HS-27A (cell line): ENCODE results near the gene TMEM212.

ENCODE experiments used
- DNase-seq: peaks from one replicate; pipeline ENCODE4 v3.0.0-alpha.2; 2012; ENCODE audit warnings: low read depth, missing footprints

Gene TMEM212

GRCh38 chr3:171842864-171843518 lies at the start of gene TMEM212:
Gene TMEM212 (plus strand): TSS chr3:171843349. CDS start chr3:171843384, 35 bp downstream.
- no peak for DNase-seq

GRCh38 chr3:171796625-171797264 lies 46.4 kb upstream of the TMEM212 start:
- no peak for DNase-seq

GRCh38 chr3:171797265-171797679 lies 45.9 kb upstream of the TMEM212 start:
- DNase-seq = no peak

- DNase-seq = no peak
These were observed 45.3 kb upstream of the TMEM212 start for GRCh38 chr3:171797873-171798272.

DNA sequence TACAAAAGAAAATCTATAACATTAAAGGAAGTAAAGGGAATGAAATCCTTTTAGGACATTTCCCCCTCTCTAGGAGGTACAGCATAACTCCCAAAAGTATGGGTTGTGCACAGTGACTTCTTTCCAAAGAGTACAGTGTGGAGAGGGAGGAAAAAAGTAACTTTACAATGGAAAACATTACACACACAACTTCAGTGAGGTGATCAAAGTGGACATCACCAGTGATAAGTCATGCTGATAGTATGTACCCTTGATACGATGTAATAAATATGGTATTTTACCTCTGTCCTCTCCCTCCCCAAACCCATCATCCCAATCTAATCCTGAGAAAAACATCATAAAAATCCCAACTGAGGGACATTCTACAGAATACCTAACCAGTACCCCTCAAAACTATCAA lies 43.6 kb upstream of the TMEM212 start:
- DNase-seq = no peak

- no peak for DNase-seq
These were observed 41.2 kb upstream of the TMEM212 start for GRCh38 chr3:171801738-171802589.

GRCh38 chr3:171802590-171802956 lies 40.6 kb upstream of the TMEM212 start:
- DNase-seq = no peak

- DNase-seq = no peak
These were observed 40.1 kb upstream of the TMEM212 start for GRCh38 chr3:171803044-171803443.

- DNase-seq = no peak
These were observed 38.3 kb upstream of the TMEM212 start for GRCh38 chr3:171804618-171805389.

DNA sequence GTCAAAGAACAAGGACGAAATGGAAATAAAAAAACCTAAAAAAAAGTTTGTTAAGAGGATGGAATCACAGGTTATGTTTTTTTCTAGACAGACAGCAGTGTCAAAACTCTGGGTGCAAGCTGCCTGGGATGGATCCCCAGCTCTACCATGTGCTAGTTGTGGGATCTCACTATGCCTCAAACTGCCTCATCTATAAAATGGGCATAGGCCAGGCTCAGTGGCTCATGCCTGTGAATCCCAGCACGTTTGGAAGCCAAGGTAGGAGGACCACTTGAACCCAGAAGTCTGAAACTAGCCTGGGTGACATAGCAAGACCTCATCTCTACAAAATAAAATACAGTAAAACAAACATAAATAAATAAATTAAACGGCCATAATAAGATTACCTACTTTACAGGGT lies 37.5 kb upstream of the TMEM212 start:
- no peak for DNase-seq

DNA sequence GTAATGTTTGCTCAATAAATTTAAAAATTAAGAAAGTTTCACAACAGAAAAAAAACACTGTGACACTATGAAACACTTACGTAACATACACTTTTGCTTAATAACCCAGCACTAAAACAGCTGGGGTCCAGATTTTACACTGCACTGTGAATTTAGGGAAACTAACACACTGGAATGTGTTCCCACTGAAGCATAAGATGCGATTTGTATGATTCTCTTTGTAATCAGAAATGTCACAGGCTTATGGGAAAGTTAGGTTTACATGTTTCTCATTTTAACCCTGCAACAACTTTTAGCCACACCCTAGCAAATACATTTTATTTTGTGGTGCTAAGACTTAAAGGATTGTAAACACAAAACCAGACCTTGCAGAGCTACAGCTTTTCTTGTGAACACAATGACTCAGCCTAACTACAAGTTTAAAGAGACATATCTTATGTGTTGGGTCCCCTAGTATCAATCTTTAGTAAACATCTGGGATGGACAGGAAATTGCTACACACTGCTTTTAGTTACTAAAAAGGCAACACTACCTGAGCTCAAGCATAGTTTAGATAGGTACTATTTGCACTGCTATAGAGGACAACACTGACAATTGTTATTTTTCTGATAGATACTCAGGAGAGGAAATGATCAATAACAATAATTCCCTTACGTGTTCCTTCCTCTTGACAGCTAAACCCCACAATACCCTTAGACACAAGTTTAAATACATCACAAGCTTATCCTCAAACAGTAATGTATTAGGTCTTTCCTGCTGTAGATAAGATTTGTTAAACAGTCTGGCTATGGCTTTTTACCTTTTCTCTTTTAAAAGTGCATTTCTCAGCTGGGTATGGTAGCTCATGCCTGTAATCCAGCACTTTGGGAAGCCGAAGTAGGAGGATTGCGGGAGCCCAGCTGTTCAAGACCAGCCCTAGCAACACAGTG lies 36.7 kb upstream of the TMEM212 start:
- DNase-seq = no peak

DNA sequence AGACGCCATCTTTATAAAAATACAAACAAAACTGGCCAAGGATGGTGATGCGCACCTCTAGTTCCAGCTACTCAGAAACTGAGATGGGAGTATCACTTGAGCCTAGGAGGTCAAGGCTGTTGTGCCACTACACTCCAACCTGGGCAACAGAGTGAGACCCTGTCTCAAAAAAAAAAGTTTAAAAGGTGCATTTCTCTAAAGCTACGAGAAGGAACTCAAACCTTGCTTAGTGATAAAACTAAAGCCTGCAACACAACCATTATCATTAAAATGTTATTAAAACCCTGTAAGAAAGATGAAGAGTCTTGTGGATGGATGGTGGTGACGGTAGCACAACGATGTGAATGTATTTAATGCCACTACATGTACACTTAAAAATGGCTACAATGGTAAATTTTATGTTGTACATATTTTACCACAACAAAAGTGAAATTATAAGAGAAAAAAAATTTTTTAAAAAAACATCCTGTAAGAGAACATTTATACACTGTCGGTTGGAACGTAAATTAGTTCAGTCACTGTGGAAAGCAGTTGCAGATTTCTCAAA lies 35.9 kb upstream of the TMEM212 start:
- DNase-seq = no peak

- no peak for DNase-seq
These were observed 35.3 kb upstream of the TMEM212 start for GRCh38 chr3:171807806-171808205.

DNA sequence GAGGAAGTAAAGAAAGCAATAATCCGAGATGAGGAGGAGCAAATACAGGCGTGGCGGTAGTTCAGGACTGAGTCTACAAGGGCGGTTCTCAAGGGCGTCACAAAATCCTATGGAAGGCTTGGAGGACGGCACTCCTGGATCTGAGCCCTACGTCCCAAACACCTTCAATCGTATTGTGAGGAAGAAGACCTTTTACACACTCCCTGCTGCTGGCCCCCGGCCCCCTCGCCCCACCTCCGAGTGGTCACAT lies 33.6 kb upstream of the TMEM212 start:
- DNase-seq = no peak

DNA sequence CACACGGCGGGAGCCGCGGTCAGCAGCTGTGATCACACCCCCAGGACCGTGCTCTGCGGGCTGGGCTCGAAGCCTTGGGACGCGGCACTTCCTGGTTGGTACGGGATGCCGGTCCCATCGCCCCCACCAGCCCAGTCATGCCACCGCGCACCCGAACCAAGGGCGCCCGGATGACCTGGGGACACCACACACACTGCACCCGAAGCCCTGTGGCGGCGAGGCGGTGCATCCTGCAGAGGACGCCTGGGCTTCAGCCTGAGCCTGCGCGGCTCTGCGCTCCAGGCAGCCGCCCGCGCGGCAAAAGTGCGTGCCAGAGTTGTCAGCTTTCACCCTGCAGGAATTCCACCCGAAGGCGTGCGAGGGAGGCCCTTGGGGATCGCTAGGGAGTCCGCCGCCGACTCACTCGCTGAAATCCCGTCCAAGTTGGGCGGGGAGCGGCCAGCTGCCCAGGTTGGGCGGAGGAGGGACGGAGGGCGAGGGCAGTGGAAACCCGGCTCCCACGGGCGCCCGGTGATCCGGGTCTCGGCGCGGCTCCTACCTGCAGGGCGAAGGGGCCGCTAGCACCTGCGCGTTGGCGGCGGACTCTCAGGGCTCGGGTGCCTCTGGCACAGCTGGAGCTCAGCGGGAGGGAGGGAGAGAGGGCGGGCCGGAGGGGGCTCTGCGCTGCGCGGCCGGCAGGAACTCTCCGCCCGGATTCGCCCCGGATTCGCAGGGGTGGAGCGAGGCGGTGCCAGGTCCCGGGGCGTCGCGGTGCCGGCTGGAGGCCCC lies 33.1 kb upstream of the TMEM212 start, which contains the start of gene PLD1:
PLD1 (minus strand) TSS at position 623 of the 768 bp plus-strand sequence. CDS start 72,432 bp downstream, outside the sequence.
- peak; percentile 72 for DNase-seq

- no peak for DNase-seq
These were observed 32.4 kb upstream of the TMEM212 start for GRCh38 chr3:171810629-171811294.

DNA sequence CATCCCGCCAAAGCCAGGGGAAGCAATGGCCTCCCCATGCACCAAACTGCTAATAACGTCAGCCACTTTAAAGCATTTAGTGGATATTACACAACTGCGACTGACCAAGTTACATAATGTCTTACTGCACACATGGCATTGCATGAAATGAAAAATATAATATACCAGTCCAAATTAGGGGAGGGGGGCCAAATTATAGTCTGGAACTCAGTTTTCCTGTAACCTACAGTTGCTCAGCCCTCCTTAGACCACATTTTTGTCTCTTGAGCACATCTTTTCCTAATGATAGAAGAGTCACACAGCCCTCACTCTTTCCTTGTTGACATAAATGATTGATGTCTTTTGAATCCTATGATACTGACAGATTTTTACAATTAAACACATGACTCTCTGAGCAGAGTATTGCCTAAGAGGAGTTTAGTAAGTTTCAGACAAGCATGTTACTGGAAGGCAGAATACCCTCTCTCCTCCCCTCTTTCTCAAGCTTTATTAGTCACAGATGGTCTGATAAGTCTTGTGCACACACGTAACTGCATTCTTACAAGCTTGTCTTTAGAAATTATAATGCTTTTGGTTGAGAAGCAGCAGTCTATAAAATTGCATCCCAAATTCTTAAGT lies 31.7 kb upstream of the TMEM212 start:
- no peak for DNase-seq

- no peak for DNase-seq
These were observed 31.2 kb upstream of the TMEM212 start for GRCh38 chr3:171811913-171812335.

GRCh38 chr3:171812811-171813210 lies 30.3 kb upstream of the TMEM212 start:
- no peak for DNase-seq
